K562 treated with DMSO at 1 percent for 48 hours (cell line): ENCODE results near the gene CDK5. TPM values are rescaled to one million over a fixed set of nuclear protein-coding genes. Genes with fewer than 3 reads are reported as not detected.

Experiments used
- total RNA-seq: library from RNA; unstranded; fragments of 300-600 nt; gene quantifications from 2 replicates; pipeline ENCODE4 v1.2.3, GENCODE V29; 2022; ENCODE audit warnings: low replicate concordance; ENCODE audit errors: extremely low read depth

CDK5 gene
- total RNA-seq: not detected in 2 replicates

GRCh38 chr7:151057506-151057988 is at the start of gene CDK5:
Gene CDK5 (minus strand): TSS chr7:151057897. CDS start chr7:151057848, 49 bp downstream.

GRCh38 chr7:151085691-151086620 is 28.3 kb upstream of the CDK5 start, which contains the start of gene AGAP3:
Gene AGAP3 (plus strand): TSS chr7:151086475. CDS start chr7:151086742, 267 bp downstream.

GRCh38 chr7:151083071-151083823 is 25.6 kb upstream of the CDK5 start, which contains the start of gene TMUB1:
Gene TMUB1 (minus strand): TSS chr7:151083493. CDS start chr7:151082563, 930 bp downstream.

DNA sequence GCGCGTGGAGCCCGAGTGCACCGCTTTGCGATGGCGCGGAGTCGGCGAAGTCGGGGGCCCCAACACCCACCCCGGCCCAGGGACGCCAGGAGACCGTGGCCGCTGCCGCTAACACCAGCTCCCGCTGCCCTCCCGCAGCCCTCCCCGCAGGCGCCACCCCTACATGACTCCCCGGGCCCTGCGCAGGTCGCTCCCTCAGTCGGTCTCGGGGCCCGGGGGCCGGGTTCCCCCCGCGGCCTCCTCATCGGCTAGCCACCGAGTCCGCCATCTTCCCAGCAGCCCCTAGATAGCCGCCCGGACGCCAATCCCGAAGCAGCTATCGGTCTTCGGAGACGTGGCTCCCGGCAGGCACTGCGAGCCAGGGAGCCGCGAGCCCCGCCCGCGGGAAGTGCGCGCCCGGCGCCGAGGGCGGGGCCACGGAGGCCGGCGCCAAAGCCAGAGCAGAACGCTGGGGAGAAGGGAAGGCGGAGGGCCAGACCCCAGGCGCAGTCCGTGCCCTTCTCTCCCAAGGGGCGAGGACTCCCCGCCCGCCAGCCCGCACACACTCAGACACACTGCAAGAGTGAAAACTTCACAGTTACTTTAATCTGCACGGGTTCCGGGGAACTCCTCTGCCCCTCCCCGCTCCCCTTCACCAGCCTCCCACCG is 22.9 kb upstream of the CDK5 start, which contains the start of gene FASTK:
TSS of gene FASTK (minus strand) at position 288 of the 648 bp plus-strand sequence. CDS start at position 245, 43 bp downstream.

GRCh38 chr7:151059367-151060112 is 1.8 kb upstream of the CDK5 start, which contains the start of gene SLC4A2:
Gene SLC4A2 (plus strand): TSS chr7:151059589. CDS start chr7:151061988, 2,399 bp downstream.

GRCh38 chr7:151047976-151048815 is 9.5 kb downstream of the CDK5 start, which contains the start of gene ASIC3:
Gene ASIC3 (plus strand): TSS chr7:151048531. CDS start chr7:151048886, 355 bp downstream.

GRCh38 chr7:151028131-151028947 is 29.4 kb downstream of the CDK5 start, which contains the start of gene ABCB8:
Gene ABCB8 (plus strand): TSS chr7:151028450. CDS start chr7:151028516, 66 bp downstream.

GRCh38 chr7:151024435-151025056 is 33.2 kb downstream of the CDK5 start, which contains the start of gene ATG9B:
Gene ATG9B (minus strand): TSS chr7:151024494. CDS start chr7:151024423, 71 bp downstream.

Other genes with a start within 250 kb of the CDK5 start
- not detected in 2 replicates for gene AOC1, start 205.4 kb downstream of the CDK5 start, total RNA-seq
- gene KCNH2, start 79.6 kb downstream of the CDK5 start, total RNA-seq: not detected in 2 replicates
- not detected in 2 replicates for gene NOS3, start 66.9 kb downstream of the CDK5 start, total RNA-seq
- not detected in 2 replicates for gene ATG9B, start 33.4 kb downstream of the CDK5 start, total RNA-seq
- gene ABCB8, start 29.4 kb downstream of the CDK5 start, total RNA-seq: not detected in 2 replicates
- not detected in 2 replicates for gene ASIC3, start 9.4 kb downstream of the CDK5 start, total RNA-seq
- 232 TPM in 1 of 2 replicates, not detected in the other for gene SLC4A2, start 1.7 kb upstream of the CDK5 start, total RNA-seq
- not detected in 2 replicates for gene FASTK, start 22.9 kb upstream of the CDK5 start, total RNA-seq
- gene TMUB1, start 25.6 kb upstream of the CDK5 start, total RNA-seq: not detected in 2 replicates
- gene AGAP3, start 28.6 kb upstream of the CDK5 start, total RNA-seq: not detected in 2 replicates
- gene GBX1, start 109.8 kb upstream of the CDK5 start, total RNA-seq: not detected in 2 replicates
- not detected in 2 replicates for gene ASB10, start 129.4 kb upstream of the CDK5 start, total RNA-seq
- not detected in 2 replicates for gene H2BK1, start 152.6 kb upstream of the CDK5 start, total RNA-seq
- not detected in 2 replicates for gene ABCF2, start 169.3 kb upstream of the CDK5 start, total RNA-seq
- gene CHPF2, start 174.6 kb upstream of the CDK5 start, total RNA-seq: not detected in 2 replicates
- gene SMARCD3, start 190.8 kb upstream of the CDK5 start, total RNA-seq: not detected in 2 replicates